MCF 10A (cell line): ENCODE data around the gene WDR43. TPM values are rescaled to one million over a fixed set of nuclear protein-coding genes. Genes with fewer than 3 reads are reported as not detected.

ENCODE experiments used
- BruUV-seq: library from RNA; stranded (reverse); fragments of 400-500 nt; replicated peaks from 2 replicates; lab custom pipeline; 2021; lab: Mats Ljungman, UMichigan
- CTCF ChIA-PET: fragments of 300-600 bp; sonication (Branson Sonifier 250); formaldehyde crosslinking; extraction: SDS; loops from one replicate; lab custom pipeline; 2021; ENCODE audit warnings: antibody characterized with exemption, inconsistent platforms; lab: Yijun Ruan, JAX
- POLR2A ChIA-PET: fragments of 300-600, 350-650 bp; sonication (Branson Sonifier 250); formaldehyde crosslinking; extraction: SDS; loops from one replicate; lab custom pipeline; 2020; ENCODE audit warnings: antibody characterized with exemption, inconsistent platforms; lab: Yijun Ruan, JAX
- DNase-seq: peaks from one replicate; pipeline ENCODE4 v3.0.0-alpha.2; 2018; ENCODE audit not compliant: unreplicated experiment
- H3K27ac Mint-ChIP-seq: one replicate; pipeline ENCODE4 v1.8.0; 2022; ENCODE audit warnings: mild to moderate bottlenecking, low read depth, mixed read lengths; ENCODE audit not compliant: unreplicated experiment
- H3K27me3 Mint-ChIP-seq: one replicate; pipeline ENCODE4 v1.8.0; 2022; ENCODE audit warnings: mixed read lengths; ENCODE audit not compliant: insufficient read depth, unreplicated experiment
- H3K36me3 Mint-ChIP-seq: one replicate; pipeline ENCODE4 v1.8.0; 2022; ENCODE audit warnings: mild to moderate bottlenecking, moderate library complexity, mixed read lengths; ENCODE audit not compliant: insufficient read depth, unreplicated experiment
- H3K4me1 Mint-ChIP-seq: one replicate; pipeline ENCODE4 v1.8.0; 2022; ENCODE audit warnings: mixed read lengths; ENCODE audit not compliant: insufficient read depth, unreplicated experiment
- H3K4me3 Mint-ChIP-seq: one replicate; pipeline ENCODE4 v1.8.0; 2022; ENCODE audit warnings: mild to moderate bottlenecking, moderate library complexity, mixed read lengths; ENCODE audit not compliant: unreplicated experiment
- H3K9me3 Mint-ChIP-seq: one replicate; pipeline ENCODE4 v1.8.0; 2022; ENCODE audit warnings: mixed read lengths; ENCODE audit not compliant: unreplicated experiment
- intact Hi-C: fragments of 100-400 bp; cut with micrococcal nuclease; formaldehyde crosslinking; loops from 2 replicates; pipeline ENCODE4 v1.14.1; 2022
- total RNA-seq: library from RNA; stranded (reverse); gene quantifications from 2 replicates; pipeline ENCODE4 v1.2.3, GENCODE V29; 2022
- TF ChIP-seq, protein P1 (sequence below): fragments of 200-600 bp; IDR thresholded peaks from one replicate; pipeline ENCODE4 v1.8.0; 2022; ENCODE audit warnings: antibody characterized with exemption, mild to moderate bottlenecking; ENCODE audit not compliant: unreplicated experiment

Gene WDR43
- total RNA-seq, 1 experiment from 2014 or later: 160 TPM

DNA sequence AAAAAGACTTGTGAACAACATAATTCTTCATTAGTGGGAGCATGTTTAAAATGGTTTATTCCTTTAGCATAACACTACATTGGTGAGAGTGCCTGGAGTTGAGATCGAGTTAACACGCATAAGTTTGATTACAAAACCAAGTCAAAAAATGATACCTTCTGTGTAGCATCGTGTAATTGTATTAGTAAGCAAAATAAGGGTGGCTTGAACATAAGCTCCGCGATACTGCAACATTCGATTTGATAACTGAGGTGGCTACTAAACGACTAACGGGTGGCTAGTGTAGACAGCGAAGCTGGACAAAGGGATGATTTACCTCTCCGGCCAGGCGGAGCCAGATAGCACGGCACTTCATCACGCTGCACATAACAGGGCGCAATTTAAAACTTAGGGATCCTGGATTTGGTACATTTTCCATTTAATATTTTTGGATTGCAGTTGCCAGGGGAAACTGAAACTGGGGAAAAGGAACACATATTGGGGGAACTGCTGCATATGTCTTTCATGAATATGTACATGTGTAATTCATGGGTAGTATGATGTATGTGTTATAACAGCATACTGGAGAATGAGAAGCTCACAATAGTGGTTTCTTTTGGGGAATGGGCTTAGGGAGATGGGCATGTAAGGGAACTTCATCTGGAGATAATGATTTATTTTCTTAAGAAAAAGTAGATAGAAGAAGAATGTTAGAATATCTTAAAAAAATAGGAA, 50.2 kb downstream of the WDR43 start:
- POLR2A ChIA-PET: interaction anchor here (1.1 to 1.2 kb wide), 2 partner anchors 12 to 169 kb away, joined by 3 to 4 read pairs; no protein-coding TSS in a partner anchor
- TF ChIP-seq, protein P1, sequence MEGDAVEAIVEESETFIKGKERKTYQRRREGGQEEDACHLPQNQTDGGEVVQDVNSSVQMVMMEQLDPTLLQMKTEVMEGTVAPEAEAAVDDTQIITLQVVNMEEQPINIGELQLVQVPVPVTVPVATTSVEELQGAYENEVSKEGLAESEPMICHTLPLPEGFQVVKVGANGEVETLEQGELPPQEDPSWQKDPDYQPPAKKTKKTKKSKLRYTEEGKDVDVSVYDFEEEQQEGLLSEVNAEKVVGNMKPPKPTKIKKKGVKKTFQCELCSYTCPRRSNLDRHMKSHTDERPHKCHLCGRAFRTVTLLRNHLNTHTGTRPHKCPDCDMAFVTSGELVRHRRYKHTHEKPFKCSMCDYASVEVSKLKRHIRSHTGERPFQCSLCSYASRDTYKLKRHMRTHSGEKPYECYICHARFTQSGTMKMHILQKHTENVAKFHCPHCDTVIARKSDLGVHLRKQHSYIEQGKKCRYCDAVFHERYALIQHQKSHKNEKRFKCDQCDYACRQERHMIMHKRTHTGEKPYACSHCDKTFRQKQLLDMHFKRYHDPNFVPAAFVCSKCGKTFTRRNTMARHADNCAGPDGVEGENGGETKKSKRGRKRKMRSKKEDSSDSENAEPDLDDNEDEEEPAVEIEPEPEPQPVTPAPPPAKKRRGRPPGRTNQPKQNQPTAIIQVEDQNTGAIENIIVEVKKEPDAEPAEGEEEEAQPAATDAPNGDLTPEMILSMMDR: no peak
- Mint-ChIP-seq H3K4me1 (peaks cover 12% of the 10 kb centered on the region), H3K27ac (no peak overlapping the region), H3K4me3 (no peak overlapping the region), H3K9me3 (peaks cover 9% of the 10 kb centered on the region), H3K36me3 (peaks cover 98% of the 10 kb centered on the region), H3K27me3 (no peaks in the 10 kb centered on the region)
- CTCF ChIA-PET: no interaction called here
- BruUV-seq: no TSS peak
- DNase-seq: no peak
- intact Hi-C loops: no loop called here

DNA sequence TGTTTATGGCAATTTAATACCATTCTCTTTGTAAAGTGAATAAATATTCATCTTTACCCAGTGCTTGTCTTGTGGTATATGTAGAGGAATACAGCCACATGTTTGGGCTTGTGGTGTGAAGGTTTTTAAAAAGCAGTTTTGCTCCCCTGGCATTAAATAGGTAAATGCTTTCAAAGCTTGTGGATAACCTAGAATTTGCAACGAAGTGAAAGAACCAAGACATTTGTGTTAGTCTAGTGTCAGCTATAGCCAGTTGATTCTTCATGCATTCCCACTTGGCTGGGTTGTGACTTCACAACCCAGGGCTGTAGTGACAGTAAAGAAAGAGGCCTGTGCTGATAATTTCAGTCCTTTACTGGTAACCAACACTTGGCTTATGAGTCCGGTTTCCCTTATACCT, 53.7 kb downstream of the WDR43 start:
- Mint-ChIP-seq H3K36me3 (peaks cover 85% of the 10 kb centered on the region), H3K27ac (peak overlapping the region; percentile 57)

GRCh38 chr2:28949190-28949589, 54.7 kb downstream of the WDR43 start:
- ChIA-PET CTCF (interaction anchor here (0.6 kb wide), 1 partner anchor 283 kb away, joined by 3 read pairs; no protein-coding TSS in a partner anchor), POLR2A (interaction anchor here (0.6 to 1.2 kb wide), 5 partner anchors 12 to 1316 kb away, joined by 3 to 7 read pairs (median 4); partner anchors contain the start of gene TRMT61B)
- Mint-ChIP-seq H3K9me3 (peaks cover 17% of the 10 kb centered on the region), H3K27me3 (no peaks in the 10 kb centered on the region), H3K27ac (no peak overlapping the region), H3K36me3 (peaks cover 75% of the 10 kb centered on the region), H3K4me3 (no peak overlapping the region), H3K4me1 (peaks cover 39% of the 10 kb centered on the region)
- intact Hi-C loops: no loop called here
- no TSS peak for BruUV-seq
- DNase-seq: no peak
- TF ChIP-seq, protein P1: no peak

More for the DNA sequence above, 53.7 kb downstream of the WDR43 start:
- POLR2A ChIA-PET: interaction anchor here (1.2 to 2.2 kb wide), 2 partner anchors 20 to 51 kb away, joined by 4 to 5 read pairs; no protein-coding TSS in a partner anchor
- Mint-ChIP-seq H3K9me3 (peaks cover 17% of the 10 kb centered on the region), H3K4me1 (peaks cover 39% of the 10 kb centered on the region), H3K27me3 (no peaks in the 10 kb centered on the region), H3K4me3 (no peak overlapping the region)
- TF ChIP-seq, protein P1: no peak
- intact Hi-C loops: no loop called here
- no TSS peak for BruUV-seq
- CTCF ChIA-PET: interaction anchor here (0.6 to 1.2 kb wide), 2 partner anchors 35 to 54 kb away, joined by 4 read pairs; partner anchors contain the start of gene WDR43
- DNase-seq: no peak

- H3K36me3 Mint-ChIP-seq: peaks cover 69% of the 10 kb centered on the region
- CTCF ChIA-PET: interaction anchor here (0.6 kb wide), 1 partner anchor 284 kb away, joined by 3 read pairs; no protein-coding TSS in a partner anchor
- no peaks in the 10 kb centered on the region for H3K27me3 Mint-ChIP-seq
These were observed 55.3 kb downstream of the WDR43 start for GRCh38 chr2:28949617-28950305.

More at GRCh38 chr2:28949617-28950305, 55.3 kb downstream of the WDR43 start:
- DNase-seq: peak; percentile 42
- H3K4me3 Mint-ChIP-seq: peak overlapping the region; percentile 7
- peaks cover 39% of the 10 kb centered on the region for H3K4me1 Mint-ChIP-seq
- H3K9me3 Mint-ChIP-seq: peaks cover 17% of the 10 kb centered on the region
- H3K27ac Mint-ChIP-seq: peak overlapping the region; percentile 10
- POLR2A ChIA-PET: interaction anchor here (0.6 to 1.2 kb wide), 4 partner anchors 13 to 1316 kb away, joined by 3 to 7 read pairs (median 4); partner anchors contain the start of gene TRMT61B
- BruUV-seq: no TSS peak
- TF ChIP-seq, protein P1: no peak
- intact Hi-C loops: loop anchor here (10.0 kb wide), 1 partner anchor 125 kb away; no protein-coding TSS in a partner anchor
